Activated CD8-positive, alpha-beta memory T cell treated with anti-CD3 and anti-CD28 coated beads for 1 hour (primary cell): ENCODE results near the gene AATK.

Source experiments
- DNase-seq, 2 donors: peaks; one replicate each; pipeline ENCODE4 v3.0.0-alpha.2; 2020; ENCODE audit warnings: low read depth in 1 of 2; ENCODE audit errors: extremely low read depth in 1 of 2

The AATK gene

DNA sequence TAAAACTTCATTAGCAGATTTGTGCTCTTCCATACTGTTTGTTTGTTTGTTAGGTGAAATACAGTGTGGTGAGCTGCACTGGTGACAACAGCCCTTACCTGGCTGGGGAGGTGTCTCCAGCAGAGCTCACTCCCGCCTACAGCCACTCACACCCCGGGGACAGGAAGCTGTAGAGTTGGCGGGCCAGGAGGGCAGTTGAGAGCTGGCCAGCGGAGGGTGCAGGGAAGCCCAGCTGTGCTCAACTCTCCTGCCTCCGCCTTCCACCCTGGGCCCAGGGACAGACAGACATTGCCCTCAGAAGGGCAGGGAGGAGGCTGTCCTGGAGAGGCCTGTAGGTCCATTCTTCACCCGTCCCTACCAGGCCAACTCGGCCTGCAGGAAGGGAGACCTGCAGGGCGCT lies 49.3 kb downstream of the AATK start:
- DNase-seq = no peak

DNA sequence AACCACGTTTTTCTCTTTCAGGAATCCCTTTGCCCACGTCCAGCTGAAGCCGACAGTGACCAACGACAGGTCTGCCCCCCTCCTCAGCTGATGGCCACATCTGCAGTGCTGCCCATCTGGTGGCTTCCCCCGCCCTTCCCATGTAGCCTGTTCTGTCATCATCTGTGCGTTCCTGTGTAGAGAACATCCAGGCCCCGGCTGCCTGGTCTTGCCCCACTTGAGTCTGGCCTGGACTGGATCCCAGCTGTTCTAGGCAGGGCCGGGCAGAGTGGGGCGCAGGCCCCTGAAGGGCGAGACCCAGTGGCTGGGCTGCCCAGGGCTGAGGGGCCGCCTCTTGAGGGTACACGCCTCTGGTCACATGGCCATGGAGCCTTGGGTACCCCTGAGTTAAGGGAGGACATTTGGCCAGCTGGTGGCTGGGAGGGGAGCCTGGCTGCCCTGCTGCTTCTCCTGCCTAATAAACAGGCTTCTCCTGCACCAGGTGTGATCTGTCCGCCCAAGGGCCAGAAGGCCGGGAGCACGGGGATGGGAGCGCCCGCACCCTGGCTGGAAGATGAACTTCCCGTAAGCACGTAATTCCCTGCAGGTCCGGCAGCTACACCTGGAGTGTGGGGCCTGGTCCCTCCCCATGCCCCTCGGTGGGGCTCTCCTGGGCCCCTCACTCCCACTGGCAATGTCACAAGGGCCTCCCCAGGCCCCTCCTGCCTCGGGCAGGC lies 50.1 kb downstream of the AATK start:
- DNase-seq = no peak

DNA sequence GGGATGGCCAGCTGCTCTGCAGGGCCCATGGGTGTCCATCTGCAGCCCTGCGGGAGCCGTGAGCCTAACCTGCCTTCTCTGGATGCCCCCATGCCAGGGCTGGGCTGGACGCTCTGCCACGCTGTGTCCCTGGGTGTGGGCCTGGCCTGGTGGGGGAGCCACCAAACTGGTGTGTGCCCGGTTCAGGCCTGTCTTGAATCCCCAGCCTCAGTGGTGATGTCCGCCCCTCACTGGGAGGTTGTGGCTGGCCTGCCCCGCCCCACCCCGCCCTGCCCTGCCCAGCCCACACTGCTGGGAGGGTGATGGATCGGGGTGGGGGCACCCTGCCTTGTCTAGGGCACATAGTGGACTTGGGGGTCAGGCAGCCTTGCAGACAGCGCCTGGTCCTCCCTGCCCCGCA lies 50.8 kb downstream of the AATK start:
- no peak for DNase-seq

DNA sequence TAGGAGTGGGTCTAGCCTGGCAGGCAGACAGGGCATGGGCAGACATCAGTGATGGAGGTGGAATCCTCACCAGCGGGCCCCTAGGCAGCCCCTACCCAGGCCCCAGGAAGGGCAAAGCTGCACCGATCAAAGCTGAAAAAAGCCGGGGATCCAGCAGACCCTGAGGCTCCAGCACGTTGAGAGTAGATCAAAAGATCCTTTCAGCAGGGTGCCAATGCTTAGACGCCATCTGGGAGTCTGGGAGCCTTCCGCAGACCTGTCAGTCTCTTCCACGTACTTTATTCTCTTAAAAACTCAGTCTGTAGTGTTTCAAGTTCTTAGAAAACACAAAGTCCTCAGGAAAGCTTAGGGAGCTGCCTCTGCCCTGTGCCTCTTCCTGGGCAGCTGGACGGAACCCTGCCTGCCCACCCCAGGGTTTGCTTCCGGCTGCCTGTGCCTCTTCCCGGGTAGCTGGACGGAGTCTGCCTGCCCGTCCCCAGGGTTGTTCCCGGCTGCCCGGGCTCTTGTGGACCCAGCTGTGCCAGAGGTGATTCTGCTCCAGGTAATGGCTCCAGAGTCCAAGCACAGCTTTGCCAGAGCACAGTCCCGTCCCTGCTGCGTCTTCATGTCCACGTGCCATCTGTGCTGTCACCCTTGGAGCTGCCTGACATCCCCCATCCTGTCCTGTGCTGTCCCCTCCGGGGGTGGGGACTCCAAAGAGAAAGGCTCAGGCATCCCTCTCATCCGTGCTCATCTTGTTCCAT lies 51.5 kb downstream of the AATK start:
- no peak for DNase-seq

DNA sequence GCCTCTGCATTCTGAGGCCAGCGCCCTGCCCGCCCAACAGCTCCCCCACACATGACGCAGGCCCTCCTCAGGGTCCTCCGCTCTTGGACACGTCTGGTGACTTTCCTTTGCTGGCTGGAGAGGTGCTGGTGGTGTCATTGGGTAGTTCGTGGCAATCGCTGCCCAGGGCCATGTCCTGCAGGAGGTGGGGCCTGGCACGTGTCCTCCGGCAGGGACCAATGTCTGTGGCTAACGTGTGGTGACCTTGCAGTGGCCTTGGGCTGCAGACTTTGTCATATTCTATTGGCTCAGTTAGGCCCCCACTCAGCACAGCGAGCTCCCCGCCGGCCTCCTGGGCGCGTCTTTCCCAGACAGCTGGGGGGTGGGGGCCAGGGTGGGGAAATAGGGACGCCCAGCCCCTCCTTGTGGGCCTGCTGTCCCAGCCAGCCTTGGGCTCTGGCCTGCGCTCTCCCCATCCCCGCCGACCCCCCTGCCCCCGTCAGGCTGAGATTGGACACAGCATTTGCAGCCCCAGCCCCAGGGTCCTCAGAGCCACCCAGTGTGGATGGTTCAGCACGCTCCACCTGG lies 52.8 kb downstream of the AATK start:
- no peak for DNase-seq

DNA sequence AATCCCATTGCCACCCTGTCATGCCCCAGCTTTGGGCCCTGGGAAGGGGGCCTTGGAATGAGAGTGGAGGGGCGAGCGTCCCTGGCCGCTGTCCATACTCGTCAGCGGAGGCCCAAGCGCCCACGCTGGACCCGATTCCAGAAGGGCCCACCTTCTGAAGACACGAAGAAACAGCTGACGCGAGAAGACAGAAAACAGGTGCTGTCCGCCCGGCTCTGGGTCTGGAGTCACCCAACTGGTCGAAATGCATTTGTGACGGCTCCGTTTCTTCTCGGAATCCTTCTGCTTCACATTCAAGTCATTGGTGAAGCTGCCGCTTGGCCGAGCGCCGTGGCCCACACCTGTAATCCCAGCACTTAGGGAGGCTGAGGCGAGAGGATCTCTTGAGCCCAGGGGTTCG lies 53.6 kb downstream of the AATK start:
- no peak for DNase-seq

DNA sequence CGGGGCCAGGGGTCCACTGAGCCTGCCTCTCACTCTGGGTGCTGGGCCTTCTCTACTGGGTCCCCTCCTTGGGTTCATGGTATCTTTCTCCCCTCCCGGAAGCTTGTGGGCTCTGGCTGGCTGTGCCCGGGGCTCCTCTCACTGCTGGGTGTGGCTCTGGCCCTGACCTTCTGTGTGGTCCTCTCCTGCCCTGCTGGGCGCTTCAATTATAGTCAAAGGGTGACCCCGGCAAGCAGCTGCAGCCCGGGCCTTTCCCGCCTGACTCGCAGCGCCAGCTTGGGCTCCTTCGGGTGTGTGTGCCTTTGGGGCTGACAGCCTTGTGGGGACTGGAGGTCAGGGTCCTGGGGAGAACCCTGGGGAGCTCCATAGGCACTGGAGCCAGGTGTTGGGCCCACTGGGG lies 55.0 kb downstream of the AATK start:
- no peak for DNase-seq

DNA sequence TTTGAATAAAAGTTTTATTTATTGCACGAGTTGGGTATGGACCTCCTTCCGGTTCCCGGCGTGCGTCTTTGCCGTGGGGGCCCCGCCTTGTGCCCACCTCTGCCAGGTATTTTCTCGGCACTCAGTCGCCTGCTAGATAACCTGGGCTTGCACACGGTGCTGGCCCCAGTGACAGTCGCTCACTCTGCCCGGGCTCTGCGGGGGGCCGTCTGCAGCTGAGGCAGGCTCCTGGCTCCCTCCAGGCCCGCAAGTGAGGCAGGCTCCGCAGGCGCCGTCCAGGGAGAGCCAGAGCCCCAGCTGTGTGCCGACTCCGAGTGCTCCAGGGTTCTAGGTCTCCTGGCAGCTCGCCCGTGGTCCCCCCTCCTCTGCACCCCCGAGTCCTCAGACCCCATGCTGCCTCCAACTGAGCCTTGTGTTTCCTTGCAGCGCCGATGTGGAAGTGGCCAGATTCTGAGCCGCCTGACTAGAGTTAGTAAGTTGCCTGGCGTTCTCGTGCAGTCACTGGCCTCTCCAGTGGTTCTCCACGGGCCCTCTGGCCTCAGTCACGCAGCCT lies 55.5 kb downstream of the AATK start:
- DNase-seq = no peak

DNA sequence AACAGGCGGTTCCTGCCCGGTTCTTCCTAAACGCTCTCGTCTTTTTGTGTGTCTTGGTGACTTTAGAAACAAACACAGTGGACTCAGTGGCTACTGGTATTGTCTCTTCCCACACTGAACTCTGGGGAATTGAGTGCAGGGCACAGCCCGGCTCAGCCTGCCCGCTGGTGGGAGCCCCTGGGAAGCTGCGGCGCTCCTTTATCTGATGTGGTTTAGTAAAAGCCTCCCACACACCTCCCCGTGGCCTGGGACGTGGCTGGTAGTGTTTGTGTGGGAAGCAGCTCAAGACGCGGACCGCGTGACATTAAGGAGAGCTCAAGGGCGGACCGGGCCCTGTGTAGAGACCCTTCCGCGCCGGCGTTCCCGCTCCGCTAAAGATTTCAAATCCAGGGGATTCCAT lies 56.1 kb downstream of the AATK start:
- DNase-seq = no peak

DNA sequence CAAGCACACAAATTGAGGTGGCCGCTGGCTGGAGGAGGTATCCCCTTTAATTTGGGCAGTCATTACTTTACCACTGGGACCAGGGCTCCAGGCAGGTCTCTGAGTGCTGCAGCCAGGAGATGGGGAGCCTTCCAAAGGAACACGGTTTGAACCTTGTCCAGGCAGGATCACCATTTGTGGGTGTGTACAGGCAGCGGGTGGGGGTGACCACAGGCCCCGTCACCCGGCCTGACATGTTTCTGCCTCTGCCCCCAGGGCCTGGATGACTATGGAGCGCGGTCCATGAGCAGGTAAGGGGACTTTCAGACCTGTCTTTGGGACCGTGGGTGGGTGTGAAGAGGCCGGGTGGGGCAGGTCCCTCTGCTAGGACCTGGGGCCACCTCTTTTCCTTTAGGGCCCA lies 57.8 kb downstream of the AATK start:
- DNase-seq = no peak

DNA sequence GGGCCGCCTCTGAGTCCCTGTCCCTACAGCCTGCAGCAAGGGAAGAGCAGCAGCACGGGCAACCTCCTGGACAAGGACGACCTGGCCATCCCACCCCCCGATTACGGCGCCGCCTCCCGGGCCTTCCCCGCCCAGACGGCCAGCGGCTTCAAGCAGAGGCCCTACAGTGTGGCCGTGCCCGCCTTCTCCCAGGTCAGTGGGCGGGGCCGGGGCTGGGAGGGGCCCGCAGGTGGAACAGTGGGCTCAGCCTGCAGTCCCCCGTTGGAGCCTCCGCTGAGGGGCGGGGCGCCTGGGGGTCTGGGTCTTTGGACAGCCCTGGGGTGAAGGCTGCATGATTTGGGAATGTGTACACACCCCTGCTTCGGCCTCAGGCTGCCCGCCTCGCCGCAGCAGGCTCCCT lies 59.3 kb downstream of the AATK start:
- no peak for DNase-seq

DNA sequence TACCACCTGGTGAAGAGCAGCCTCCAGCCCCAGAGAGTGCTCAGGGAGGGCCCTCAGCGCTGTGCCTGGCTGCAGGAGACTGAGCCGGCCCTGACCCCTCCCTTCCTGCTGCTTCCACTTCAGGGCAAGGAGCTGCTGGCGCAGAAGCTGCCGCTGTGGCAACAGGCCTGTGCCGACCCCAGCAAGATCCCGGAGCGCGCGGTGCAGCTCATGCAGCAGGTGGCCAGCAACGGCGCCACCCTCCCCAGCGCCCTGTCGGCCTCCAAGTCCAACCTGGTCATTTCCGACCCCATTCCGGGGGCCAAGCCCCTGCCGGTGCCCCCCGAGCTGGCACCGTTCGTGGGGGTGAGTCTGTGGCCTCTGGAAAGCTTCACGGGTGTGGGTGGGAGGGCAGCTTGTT lies 62.6 kb downstream of the AATK start:
- DNase-seq = no peak

DNA sequence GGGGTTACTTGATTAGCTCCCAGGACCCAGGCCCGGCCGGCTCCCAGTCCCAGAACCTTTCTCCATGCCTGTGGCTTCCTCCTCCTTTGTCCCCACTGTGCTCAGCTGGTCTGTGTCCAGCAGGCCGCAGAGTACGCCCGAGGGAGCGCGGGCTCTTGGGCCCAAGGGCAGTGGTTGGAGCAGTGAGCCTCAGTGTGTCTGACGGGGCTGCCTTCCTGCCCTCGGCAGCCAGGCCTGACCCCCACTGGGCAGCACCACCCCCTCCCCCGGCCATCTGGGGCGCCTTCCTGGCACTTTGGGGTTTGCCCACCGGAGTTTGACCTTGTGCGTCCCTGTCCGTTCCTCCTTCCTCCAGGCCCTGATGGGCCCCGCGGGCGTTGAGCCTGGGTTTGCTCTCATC lies 63.2 kb downstream of the AATK start:
- no peak for DNase-seq

DNA sequence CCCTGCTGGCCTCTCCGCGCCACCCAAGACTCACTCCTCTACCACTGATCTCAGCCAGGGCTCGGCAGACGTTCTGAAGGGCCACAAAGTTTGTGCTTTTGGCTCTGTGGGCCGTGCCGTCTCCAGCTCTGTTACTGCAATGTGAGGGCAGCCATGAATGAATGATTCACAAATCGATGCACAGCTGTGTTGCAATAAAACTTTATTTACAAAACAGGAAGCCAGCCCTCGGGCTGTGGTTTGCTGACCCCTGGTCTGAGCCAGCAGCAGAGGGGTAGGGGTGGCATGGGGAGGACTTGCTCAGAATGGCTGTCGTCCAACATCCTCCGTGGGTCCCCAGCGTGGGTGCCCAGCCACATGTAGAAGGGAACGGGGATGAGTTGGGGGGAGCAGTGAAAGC lies 63.7 kb downstream of the AATK start:
- no peak for DNase-seq

DNA sequence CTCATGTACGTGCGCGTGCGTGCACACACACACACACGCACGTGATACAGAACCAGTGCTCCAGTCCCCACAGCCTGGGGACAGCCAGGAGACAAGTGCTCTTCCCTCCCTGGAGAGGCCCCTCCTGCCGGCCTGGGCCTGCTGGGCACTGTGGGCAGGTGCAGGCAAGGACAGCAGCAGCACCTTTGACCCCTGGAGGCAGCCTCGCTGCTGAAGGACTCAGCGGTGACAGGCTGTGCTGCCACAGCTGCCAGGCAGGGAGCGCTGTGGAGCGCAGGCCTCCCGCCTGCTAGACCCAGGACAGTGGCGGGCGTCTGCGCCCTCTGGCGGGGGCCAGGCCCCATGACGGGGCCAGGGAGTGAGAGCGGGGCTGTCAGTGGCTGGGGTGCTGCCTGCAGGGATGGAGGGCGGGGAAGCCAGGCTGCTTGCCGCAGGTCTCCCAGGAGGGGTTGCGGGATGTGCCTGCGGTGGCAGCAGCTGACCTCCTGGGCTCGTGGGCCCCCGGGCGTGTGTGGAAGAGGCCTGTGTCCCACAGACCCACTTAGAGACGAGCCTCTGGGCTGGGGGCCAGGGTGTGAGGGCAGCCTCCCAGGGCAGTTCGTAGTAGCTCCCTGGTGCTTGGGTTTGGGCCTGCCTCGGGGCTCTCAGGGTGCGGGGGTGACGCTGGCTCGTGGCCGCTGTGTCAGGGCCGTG lies 64.3 kb downstream of the AATK start:
- peak; percentile 62 to 82 for DNase-seq

DNA sequence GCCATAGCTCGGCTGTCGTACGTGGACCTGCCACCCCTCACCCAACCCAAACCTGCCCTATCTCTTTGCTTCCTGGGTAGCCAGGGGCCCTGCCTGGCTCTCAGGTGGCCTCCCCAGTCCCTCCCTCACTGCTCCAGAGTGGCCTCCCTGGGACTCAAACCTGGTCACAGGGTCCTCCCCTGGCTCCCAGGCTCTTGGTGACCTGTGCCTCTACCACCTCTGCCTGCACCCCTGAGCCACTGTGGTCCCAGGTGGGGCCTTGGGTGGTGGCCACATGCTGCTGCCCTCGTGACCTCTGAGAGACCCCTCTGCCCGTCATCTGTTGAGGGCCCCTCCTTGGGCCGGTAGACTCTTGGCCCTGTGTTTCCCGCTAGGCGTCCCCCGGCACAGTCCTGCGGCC lies 65.4 kb downstream of the AATK start:
- DNase-seq = no peak

DNA sequence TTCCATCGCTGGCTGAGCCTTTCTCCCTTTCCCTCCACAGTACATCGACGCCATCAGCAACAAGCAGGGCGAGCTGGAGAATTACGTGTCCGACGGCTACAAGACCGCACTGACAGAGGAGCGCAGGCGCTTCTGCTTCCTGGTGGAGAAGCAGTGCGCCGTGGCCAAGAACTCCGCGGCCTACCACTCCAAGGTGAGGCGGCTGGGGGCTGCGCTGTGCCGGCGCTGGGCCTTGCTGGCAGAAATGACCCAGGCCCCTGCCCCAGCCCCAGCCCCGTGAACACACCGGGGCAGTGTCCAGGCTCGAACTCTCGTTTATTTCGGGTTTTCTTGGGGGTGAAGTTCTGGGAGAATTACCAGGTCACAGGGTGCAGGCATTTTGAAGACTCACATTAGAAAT lies 66.1 kb downstream of the AATK start:
- DNase-seq = no peak

DNA sequence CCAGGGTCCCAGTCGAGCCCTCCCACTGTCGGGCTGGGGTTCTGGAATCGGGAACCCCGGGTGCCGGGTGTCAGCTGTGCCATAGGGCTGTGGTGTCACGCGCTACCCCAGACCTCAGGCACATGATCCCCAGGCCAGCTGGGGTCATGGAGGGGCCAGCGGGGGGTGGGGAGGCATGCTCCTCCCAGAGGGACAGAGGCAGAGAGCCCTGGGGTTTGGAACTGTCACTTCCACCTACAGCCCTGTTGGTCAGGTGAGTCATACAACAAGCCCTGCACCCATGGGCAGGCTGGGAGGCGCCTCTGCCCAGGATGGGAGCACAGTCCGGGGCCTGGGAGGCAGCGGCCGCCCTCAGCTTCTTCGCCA lies 68.1 kb downstream of the AATK start:
- no peak for DNase-seq

DNA sequence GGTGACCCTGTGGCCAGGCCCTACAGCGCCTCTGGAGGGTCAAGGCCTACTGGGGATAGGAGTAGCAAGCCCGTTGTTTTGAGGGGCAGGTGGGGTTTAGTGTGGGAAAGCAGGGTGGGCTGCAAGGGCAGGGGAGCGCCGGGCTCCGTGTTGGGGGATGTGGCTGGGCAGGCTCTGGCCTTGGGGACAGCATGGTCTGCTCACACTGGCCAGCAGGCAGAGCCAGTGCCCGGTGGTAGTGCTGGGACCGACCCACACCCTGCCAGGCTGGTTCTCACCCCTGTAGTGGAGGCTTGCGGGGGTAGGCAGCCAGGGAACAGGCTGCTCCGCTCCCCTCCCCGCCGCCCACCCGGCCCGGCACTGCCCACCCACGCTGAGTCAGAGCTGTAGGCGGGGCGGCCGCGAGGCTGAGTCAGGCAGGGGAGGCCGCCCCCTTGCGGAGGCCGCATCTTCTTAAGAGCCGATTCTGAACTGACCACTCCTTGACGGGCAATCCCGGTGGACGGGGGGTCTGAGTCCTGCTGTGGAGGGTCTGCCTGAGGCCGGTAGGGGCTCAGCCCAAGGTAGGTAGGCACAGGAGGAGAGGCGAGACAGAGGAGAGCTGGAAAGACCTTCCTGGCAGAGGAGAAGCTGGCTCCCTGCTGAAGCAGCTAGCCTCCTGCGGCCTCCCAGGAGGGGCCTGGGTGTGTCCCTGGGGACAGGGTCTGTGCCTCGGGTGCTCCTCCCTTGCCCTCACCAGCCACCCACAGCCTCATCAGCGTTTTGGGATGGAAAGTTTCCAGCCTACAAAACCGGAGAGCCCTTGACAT lies 68.7 kb downstream of the AATK start:
- peak; percentile 40 to 47 for DNase-seq

DNA sequence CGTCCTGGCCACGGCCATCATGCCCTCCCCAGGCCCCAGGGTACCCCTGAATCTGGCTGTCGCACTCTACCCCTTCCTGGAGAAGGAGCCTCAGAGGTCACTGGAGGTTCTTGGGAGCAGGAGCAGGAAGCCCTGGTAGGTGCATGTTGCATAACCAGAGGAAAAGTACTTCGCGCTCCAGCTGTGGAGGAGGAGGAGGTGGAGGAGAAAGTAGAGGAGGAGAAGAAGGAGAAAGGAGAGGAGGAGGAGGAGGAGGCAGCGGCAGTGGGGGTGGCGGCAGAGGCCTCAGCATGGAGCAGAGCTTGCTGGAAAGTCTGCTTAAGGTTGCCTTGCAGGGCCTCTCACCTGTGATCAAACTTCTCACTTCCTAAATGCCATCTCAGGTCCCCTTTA lies 69.3 kb downstream of the AATK start:
- no peak for DNase-seq

DNA sequence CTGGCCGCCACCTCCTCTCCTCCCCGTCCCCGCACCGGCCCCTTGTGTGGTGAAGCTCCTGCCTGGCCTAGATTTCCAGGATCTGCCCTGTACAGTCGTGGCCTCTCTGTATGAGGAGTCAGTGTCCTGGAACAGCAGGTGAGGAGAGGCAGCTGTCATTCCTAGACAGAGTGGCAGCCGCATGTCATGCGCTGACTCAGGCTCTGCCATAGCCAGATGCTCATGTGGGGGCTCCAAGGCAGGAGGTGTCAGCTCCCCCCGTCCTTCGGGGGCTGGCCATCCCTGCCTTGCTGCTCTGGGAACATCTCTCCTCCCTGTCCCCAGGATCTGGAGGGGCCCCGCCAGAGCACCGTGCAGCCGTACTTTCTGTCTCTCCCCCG lies 70.6 kb downstream of the AATK start:
- DNase-seq = no peak
